MM.1S (cell line): ENCODE measurements around the gene ZCWPW2.

Source experiments
- EZH2 ChIP-seq: fragments of 300-600 bp; sonication (generic); optimal IDR thresholded peaks from 2 replicates; pipeline ENCODE3; 2017; ENCODE audit warnings: low read depth, mild to moderate bottlenecking, antibody characterized with exemption, low read length, mixed read lengths
- TF ChIP-seq, protein P1 (sequence below): fragments of 300-600 bp; sonication (generic); IDR thresholded peaks from 2 replicates; pipeline ENCODE4 v1.5.1; 2016; ENCODE audit warnings: antibody characterized with exemption, low read length, mixed read lengths

DNA sequence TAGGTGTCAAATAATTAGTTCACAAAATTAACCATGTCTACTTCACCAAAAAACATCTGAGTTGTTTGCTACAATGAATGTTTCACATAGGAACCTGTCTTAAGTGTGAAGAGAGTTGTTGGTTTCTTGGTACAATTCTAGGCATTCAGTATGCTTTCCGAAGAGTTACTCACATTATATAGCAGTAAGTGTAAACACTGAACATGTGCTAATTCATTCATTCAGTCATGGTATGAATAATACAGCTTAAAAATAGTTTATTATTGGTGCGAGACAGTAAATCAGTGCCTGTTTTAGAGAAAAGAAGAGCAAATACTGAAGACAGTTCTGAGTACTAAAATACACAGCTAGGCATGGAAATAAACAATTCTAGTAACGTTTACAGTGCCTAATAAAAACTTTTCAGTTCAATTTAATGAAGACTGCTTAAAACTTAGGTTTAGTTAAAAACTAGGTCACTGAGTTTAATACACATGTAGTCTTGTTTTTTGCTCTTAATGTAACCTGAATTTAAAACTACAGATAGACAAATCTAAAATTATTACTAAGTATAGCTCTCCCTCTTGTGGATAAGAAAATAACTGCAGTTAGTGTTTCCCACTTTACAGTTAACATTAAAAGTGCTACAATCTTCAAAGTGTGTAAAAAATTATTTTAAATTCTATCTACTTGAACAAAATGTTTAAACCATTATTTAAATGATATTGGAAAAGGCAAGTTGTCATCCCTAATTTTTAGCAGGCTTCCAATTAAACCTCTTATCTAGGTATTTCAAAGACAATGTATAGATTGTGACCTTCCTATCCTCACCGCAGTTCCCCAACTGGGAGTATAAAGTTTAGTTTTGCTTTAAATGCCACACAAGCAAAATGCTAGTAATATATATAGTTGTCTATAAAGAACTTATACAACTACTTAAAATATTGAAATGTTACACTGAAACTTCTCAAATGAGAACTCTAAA is 20.1 kb upstream of the ZCWPW2 start:
- TF ChIP-seq, protein P1, sequence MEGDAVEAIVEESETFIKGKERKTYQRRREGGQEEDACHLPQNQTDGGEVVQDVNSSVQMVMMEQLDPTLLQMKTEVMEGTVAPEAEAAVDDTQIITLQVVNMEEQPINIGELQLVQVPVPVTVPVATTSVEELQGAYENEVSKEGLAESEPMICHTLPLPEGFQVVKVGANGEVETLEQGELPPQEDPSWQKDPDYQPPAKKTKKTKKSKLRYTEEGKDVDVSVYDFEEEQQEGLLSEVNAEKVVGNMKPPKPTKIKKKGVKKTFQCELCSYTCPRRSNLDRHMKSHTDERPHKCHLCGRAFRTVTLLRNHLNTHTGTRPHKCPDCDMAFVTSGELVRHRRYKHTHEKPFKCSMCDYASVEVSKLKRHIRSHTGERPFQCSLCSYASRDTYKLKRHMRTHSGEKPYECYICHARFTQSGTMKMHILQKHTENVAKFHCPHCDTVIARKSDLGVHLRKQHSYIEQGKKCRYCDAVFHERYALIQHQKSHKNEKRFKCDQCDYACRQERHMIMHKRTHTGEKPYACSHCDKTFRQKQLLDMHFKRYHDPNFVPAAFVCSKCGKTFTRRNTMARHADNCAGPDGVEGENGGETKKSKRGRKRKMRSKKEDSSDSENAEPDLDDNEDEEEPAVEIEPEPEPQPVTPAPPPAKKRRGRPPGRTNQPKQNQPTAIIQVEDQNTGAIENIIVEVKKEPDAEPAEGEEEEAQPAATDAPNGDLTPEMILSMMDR, result peak; percentile 61
- TF ChIP-seq EZH2, result no peak
